ENCODE data around the gene RAB3D. TPM values are rescaled to one million over a fixed set of nuclear protein-coding genes. Genes with fewer than 3 reads are reported as not detected.

Gene RAB3D
- total and polyA plus RNA-seq, 2 of the 4 experiments (the other 2 are of a cell fraction) = 4.8 to 5.5 TPM

- H3K9me3 ChIP-seq (ENCODE audit: control insufficient read depth, insufficient read depth, low read length) = no peaks in the 10 kb centered on the region
- peaks cover 10% of the 10 kb centered on the region for H3K9me1 ChIP-seq (ENCODE audit: insufficient read depth, low read length)
- peaks cover 9% of the 10 kb centered on the region; the same call in 1 of the 2 replicates for H4K20me1 ChIP-seq (ENCODE audit: insufficient read depth, low read length)
- H3K23ac ChIP-seq (ENCODE audit: low read depth, low read length) = no peak overlapping the region
- H2AK5ac ChIP-seq (ENCODE audit: low read depth, low read length) = no peak overlapping the region
- no peak overlapping the region for H2BK20ac ChIP-seq (ENCODE audit: low read depth, low read length)
- H3K27ac ChIP-seq (ENCODE audit: insufficient read depth, low read length) = no peak overlapping the region
- TF ChIP-seq MAZ (IDR thresholded peaks at IDR 0.05; ENCODE audit: borderline replicate concordance, low read depth, low read length) (no peak), BHLHE40 (IDR thresholded peaks at IDR 0.05; ENCODE audit: low read depth, low read length) (no peak), ELK1 (IDR thresholded peaks at IDR 0.05; ENCODE audit: borderline replicate concordance, low read depth, low read length) (no peak), CTCF (conservative IDR thresholded peaks at IDR 0.05; ENCODE audit: low read depth, low read length) (no peak), POLR2A (IDR thresholded peaks at IDR 0.05; ENCODE audit: low read depth, low read length) (no peak), CHD1 (IDR thresholded peaks at IDR 0.05; ENCODE audit: low read depth, low read length) (no peak), NFE2L2 (IDR thresholded peaks at IDR 0.05; ENCODE audit: low read depth, low read length) (no peak), FOS (IDR thresholded peaks at IDR 0.05; ENCODE audit: low read depth, low read length) (no peak), RAD21 (IDR thresholded peaks at IDR 0.05; ENCODE audit: low read length) (no peak), MXI1 (IDR thresholded peaks at IDR 0.05; ENCODE audit: borderline replicate concordance, low read depth, low read length) (no peak), USF2 (IDR thresholded peaks at IDR 0.05; ENCODE audit: low read depth, low read length) (no peak), CEBPB (IDR thresholded peaks at IDR 0.05; ENCODE audit: low read depth, low read length) (no peak), MAFK (IDR thresholded peaks at IDR 0.05; ENCODE audit: low read depth, low read length) (no peak), RCOR1 (IDR thresholded peaks at IDR 0.05; ENCODE audit: insufficient replicate concordance, low read length) (no peak), RFX5 (IDR thresholded peaks at IDR 0.05; ENCODE audit: low read depth, low read length) (no peak), SMC3 (IDR thresholded peaks at IDR 0.05; ENCODE audit: low read depth, low read length) (no peak)
- no TSS peak for BruUV-seq (replicated peaks)
- dilution Hi-C loops (cut with HindIII; ENCODE audit: low sequenced_read_pairs, unreplicated experiment) = no loop called here
- no peak overlapping the region for H4K91ac ChIP-seq (ENCODE audit: insufficient read depth, low read depth, low read length)
- H2AK9ac ChIP-seq (replicated peaks; ENCODE audit: low read depth, low read length, poor library complexity) = no peak overlapping the region
- H3K18ac ChIP-seq (ENCODE audit: low read depth, low read length) = no peak overlapping the region
- H4K8ac ChIP-seq (ENCODE audit: low read depth in 2 of 2, low read length in 2 of 2) = no peak overlapping the region
- H2BK15ac ChIP-seq (ENCODE audit: low read depth, low read length) = no peak overlapping the region
- no peak overlapping the region for H3K4me3 ChIP-seq (ENCODE audit: insufficient read depth, low read depth, low read length)
- DNase-seq = no peak
- H2BK5ac ChIP-seq (ENCODE audit: low read depth, low read length, poor library complexity, severe bottlenecking) = no peak overlapping the region
- H2AFZ ChIP-seq (replicated peaks; ENCODE audit: low read length, poor library complexity) = no peak overlapping the region
- peaks cover 10 to 38% of the 10 kb centered on the region in 2 experiments; a peak in 3 of 4 replicates for H3K79me1 ChIP-seq (ENCODE audit: low read depth in 1 of 2, low read length in 2 of 2)
- H3K4me2 ChIP-seq (ENCODE audit: low read depth, low read length) = no peak overlapping the region
- WGBS, 2 experiments (ENCODE audit: extremely low coverage in 2 of 2, insufficient read length in 1 of 2) = no CpG with 5 or more reads among the region's 3 CpGs
- ATAC-seq (ENCODE audit: low read depth) = no peak
- H3K27me3 ChIP-seq (ENCODE audit: control insufficient read depth, insufficient read depth, low read length) = no peaks in the 10 kb centered on the region
- 0 out of 2 replicates have a peak, but pooled peaks cover 1% of the 10 kb centered on the region for H3K36me3 ChIP-seq (ENCODE audit: control insufficient read depth, insufficient read depth, low read length)
- H3K4me1 ChIP-seq (ENCODE audit: control insufficient read depth, insufficient read depth, low read length) = peaks cover 16% of the 10 kb centered on the region
- in situ Hi-C loops (cut with MboI; ENCODE audit: low sequenced_read_pairs) = no loop called here
- intact Hi-C loops (cut with micrococcal nuclease) = no loop called here
- no peak overlapping the region for H4K5ac ChIP-seq (ENCODE audit: low read depth, low read length)
- POLR2A ChIA-PET (ENCODE audit: unreplicated experiment) = no interaction called here
- H2BK120ac ChIP-seq (ENCODE audit: low read depth, low read length) = no peak overlapping the region
- H3K4ac ChIP-seq (ENCODE audit: low read depth, low read length) = no peak overlapping the region
- H3K14ac ChIP-seq (replicated peaks; ENCODE audit: low read depth, low read length) = no peak overlapping the region
- H3K56ac ChIP-seq (ENCODE audit: extremely low read depth, insufficient read depth, low read length) = no peak overlapping the region
- CTCF ChIA-PET = no interaction called here
- H3K9ac ChIP-seq (ENCODE audit: low read depth, low read length) = no peak overlapping the region
Observed at GRCh38 chr19:11342429-11342828, 3.0 kb upstream of the RAB3D start.
